Stimulated activated CD4-positive, alpha-beta T cell treated with anti-CD3 and anti-CD28 coated beads, Interleukin-12 subunit alpha, Interleukin-12 subunit beta, amount 100 ng/mL, for 4 hours (primary cell): ENCODE results near the gene EFNA5.
"Not testable (repeated sequence)": the region's sequence is repeated elsewhere in the genome, so short reads cannot be mapped to it uniquely, and the experiment has no call there.

Source experiments
- DNase-seq: peaks from one replicate; pipeline ENCODE4 v3.0.0-alpha.2; 2020

Gene EFNA5

GRCh38 chr5:107346580-107346979 is 324.2 kb downstream of the EFNA5 start:
- DNase-seq = not testable (repeated sequence)

GRCh38 chr5:107342371-107342770 is 328.4 kb downstream of the EFNA5 start:
- DNase-seq = no peak

GRCh38 chr5:107341376-107342084 is 329.2 kb downstream of the EFNA5 start:
- no peak for DNase-seq

- no peak for DNase-seq
Measured at GRCh38 chr5:107340631-107341030, 330.1 kb downstream of the EFNA5 start.

- no peak for DNase-seq
Measured at GRCh38 chr5:107338335-107338734, 332.4 kb downstream of the EFNA5 start.

GRCh38 chr5:107337281-107337680 is 333.5 kb downstream of the EFNA5 start:
- no peak for DNase-seq

GRCh38 chr5:107331882-107332281 is 338.9 kb downstream of the EFNA5 start:
- DNase-seq = no peak

GRCh38 chr5:107331312-107331711 is 339.4 kb downstream of the EFNA5 start:
- no peak for DNase-seq

GRCh38 chr5:107330903-107331302 is 339.8 kb downstream of the EFNA5 start:
- no peak for DNase-seq

GRCh38 chr5:107329850-107330249 is 340.9 kb downstream of the EFNA5 start:
- no peak for DNase-seq
